HCT116 (cell line): ENCODE results near the gene SLCO2B1. TPM values are rescaled to one million over a fixed set of nuclear protein-coding genes. Genes with fewer than 3 reads are reported as not detected.

ENCODE experiments used
- ATAC-seq: fragments of 200-7000 bp; cut with Tn5 transposase; 2 replicates; pipeline ENCODE4 v1.9.1; 2020; ENCODE audit warnings: mild to moderate bottlenecking, moderate library complexity
- BruUV-seq: library from RNA; stranded (reverse); fragments of 400-500 nt; replicated peaks from 2 replicates; lab custom pipeline; 2021; lab: Mats Ljungman, UMichigan
- CTCF ChIA-PET: fragments of 300-600 bp; sonication (Branson Sonifier 250); formaldehyde crosslinking; loops from one replicate; lab custom pipeline; 2021; ENCODE audit warnings: antibody characterized with exemption; lab: Charles Lee
- POLR2A ChIA-PET: fragments of 300-600, 350-600 bp; sonication (Branson Sonifier 250); formaldehyde crosslinking; loops from one replicate; lab custom pipeline; 2021; ENCODE audit warnings: antibody characterized with exemption; lab: Charles Lee
- RAD21 ChIA-PET, 2 experiments: fragments of 300-600 bp; sonication (Branson Sonifier 250); formaldehyde crosslinking; loops; one replicate each; lab custom pipeline; 2023; ENCODE audit warnings: low total read pairs in 2 of 2; ENCODE audit not compliant: uncharacterized antibody in 2 of 2, unreplicated experiment in 2 of 2, low non-redundant PET in 1 of 2; lab: Charles Lee
- DNase-seq: peaks from one replicate; pipeline ENCODE4 v3.0.0-alpha.2; 2010; ENCODE audit warnings: low read depth, low spot score
- H2AFZ ChIP-seq: fragments of 200-600 bp; shearing (Covaris generic), sonication (generic); 2 replicates; pipeline ENCODE4 v1.6.1; 2017; ENCODE audit warnings: low read depth, mixed run types, mixed read lengths, antibody characterized with exemption, low read length; ENCODE audit not compliant: poor library complexity, severe bottlenecking
- H3K27ac ChIP-seq: 2 replicates; pipeline ENCODE4 v1.5.1; 2012; ENCODE audit warnings: low read depth, low read length
- H3K27me3 ChIP-seq: fragments of 200-600 bp; sonication (generic); 2 replicates; pipeline ENCODE4 v1.6.1; 2016; ENCODE audit warnings: mixed run types, low read length, mixed read lengths; ENCODE audit not compliant: insufficient read depth
- H3K36me3 ChIP-seq, 2 experiments: fragments of 200-500 bp in 1 of 2; fragments of 200-600 bp in 1 of 2; sonication (Bioruptor generic) in 1 of 2; sonication (generic) in 1 of 2; 2 replicates each; pipeline versions ENCODE4 v1.5.1 to v1.6.1; 2014 to 2016; ENCODE audit warnings: low read length in 2 of 2, inconsistent platforms in 1 of 2, mixed read lengths in 1 of 2, mixed run types in 1 of 2; ENCODE audit not compliant: insufficient read depth in 2 of 2, control insufficient read depth in 1 of 2
- H3K4me1 ChIP-seq, 2 experiments: fragments of 200-600 bp in 1 of 2; sonication (generic) in 1 of 2; 2 replicates each; pipeline versions ENCODE4 v1.5.1 to v1.6.1; 2012 to 2017; ENCODE audit warnings: low read length in 2 of 2, inconsistent platforms in 1 of 2, mild to moderate bottlenecking in 1 of 2, mixed read lengths in 1 of 2, mixed run types in 1 of 2, moderate library complexity in 1 of 2; ENCODE audit not compliant: insufficient read depth in 2 of 2, control insufficient read depth in 1 of 2
- H3K4me2 ChIP-seq: fragments of 200-600 bp; sonication (generic); 2 replicates; pipeline ENCODE4 v1.6.1; 2017; ENCODE audit warnings: mixed run types, low read length, mixed read lengths
- H3K4me3 ChIP-seq, 2 experiments: fragments of 200-600 bp in 1 of 2; sonication (generic) in 1 of 2; replicated peaks in 1 of 2; 2 replicates each; pipeline ENCODE4 v1.5.1; 2011 to 2016; ENCODE audit warnings: low read length in 2 of 2, control low read depth in 1 of 2, low read depth in 1 of 2, mild to moderate bottlenecking in 1 of 2, mixed read lengths in 1 of 2, mixed run types in 1 of 2
- H3K79me2 ChIP-seq: fragments of 200-600 bp; sonication (generic); 2 replicates; pipeline ENCODE4 v1.6.1; 2017; ENCODE audit warnings: mild to moderate bottlenecking, mixed run types, low read length, moderate library complexity, mixed read lengths; ENCODE audit not compliant: insufficient read depth
- H3K9ac ChIP-seq: fragments of 200-600 bp; sonication (generic); 2 replicates; pipeline ENCODE4 v1.6.1; 2016; ENCODE audit warnings: low read length, mixed read lengths
- H3K9me2 ChIP-seq: fragments of 200-600 bp; sonication (generic), shearing (Covaris generic); 2 replicates; pipeline ENCODE4 v1.6.1; 2017; ENCODE audit warnings: mixed run types, mild to moderate bottlenecking, moderate library complexity; ENCODE audit not compliant: insufficient read depth
- H3K9me3 ChIP-seq, 2 experiments: fragments of 200-500 bp in 1 of 2; fragments of 200-600 bp in 1 of 2; sonication (Bioruptor generic) in 1 of 2; sonication (generic) in 1 of 2; 2 replicates each; pipeline ENCODE4 v1.6.1; 2014 to 2017; ENCODE audit warnings: low read length in 2 of 2, mixed read lengths in 2 of 2, inconsistent platforms in 1 of 2, low read depth in 1 of 2, mild to moderate bottlenecking in 1 of 2, mixed run types in 1 of 2, moderate library complexity in 1 of 2; ENCODE audit not compliant: control insufficient read depth in 1 of 2, insufficient read depth in 1 of 2
- H4K20me1 ChIP-seq: fragments of 200-600 bp; sonication (generic), shearing (Covaris generic); 2 replicates; pipeline ENCODE4 v1.6.1; 2017; ENCODE audit warnings: mixed run types, mild to moderate bottlenecking, moderate library complexity; ENCODE audit not compliant: insufficient read depth
- CBX3 ChIP-seq: IDR thresholded peaks from 2 replicates; pipeline ENCODE4 v1.6.1; 2012; ENCODE audit warnings: low read depth
- JUND ChIP-seq: IDR thresholded peaks from 2 replicates; pipeline ENCODE4 v1.6.1; 2012
- MAX ChIP-seq: IDR thresholded peaks from 2 replicates; pipeline ENCODE4 v1.6.1; 2012
- SIN3A ChIP-seq: IDR thresholded peaks from 2 replicates; pipeline ENCODE4 v1.6.1; 2012; ENCODE audit warnings: low read depth
- ZFX ChIP-seq: fragments of 450-650 bp; IDR thresholded peaks from 2 replicates; pipeline ENCODE4 v1.6.1; 2017
- intact Hi-C: fragments of 100-400 bp; cut with micrococcal nuclease; formaldehyde crosslinking; loops from 2 replicates; pipeline ENCODE4 v1.10.0; 2022
- total RNA-seq: library from RNA; stranded (reverse); gene quantifications from one replicate; pipeline ENCODE4 v1.2.1, GENCODE V29; 2021; ENCODE audit not compliant: unreplicated experiment

The SLCO2B1 gene
- total RNA-seq, 1 experiment from 2014 or later, result 0.81 TPM

GRCh38 chr11:75147875-75148263, 3.0 kb upstream of the SLCO2B1 start:
- RAD21 ChIA-PET, result no interaction called here
- BruUV-seq, result no TSS peak
- POLR2A ChIA-PET, result no interaction called here
- Histone ChIP-seq H3K36me3 (no peaks in the 10 kb centered on the region), H3K4me3 (no peak overlapping the region), H4K20me1 (no peaks in the 10 kb centered on the region), H3K79me2 (no peaks in the 10 kb centered on the region), H3K4me2 (no peak overlapping the region), H3K27ac (no peak overlapping the region), H3K27me3 (peaks cover 4% of the 10 kb centered on the region; the same call in 1 of the 2 replicates), H2AFZ (no peak overlapping the region), H3K9me2 (no peaks in the 10 kb centered on the region), H3K4me1 (peaks cover 7 to 14% of the 10 kb centered on the region in 2 experiments), H3K9me3 (no peaks in the 10 kb centered on the region), H3K9ac (no peak overlapping the region)
- no peak for ATAC-seq
- intact Hi-C loops, result no loop called here
- no peak for DNase-seq
- CTCF ChIA-PET, result interaction anchor here (1.6 to 9.1 kb wide), 2 partner anchors 57 to 101 kb away, joined by 4 to 255 read pairs; no protein-coding TSS in a partner anchor
- no peak for TF ChIP-seq JUND
- TF ChIP-seq CBX3, result no peak
- no peak for TF ChIP-seq MAX
- no peak for TF ChIP-seq SIN3A

- H3K4me3 ChIP-seq, result no peak overlapping the region
- POLR2A ChIA-PET, result no interaction called here
- no TSS peak for BruUV-seq
- intact Hi-C loops, result no loop called here
- H4K20me1 ChIP-seq, result no peaks in the 10 kb centered on the region
- no peak overlapping the region for H3K4me2 ChIP-seq
- H3K79me2 ChIP-seq, result no peaks in the 10 kb centered on the region
- TF ChIP-seq ZFX, result no peak
- TF ChIP-seq, all 23 proteins: peak for 0
- peaks cover 4% of the 10 kb centered on the region; the same call in 1 of the 2 replicates for H3K27me3 ChIP-seq
- no peaks in the 10 kb centered on the region for H3K9me2 ChIP-seq
- no peak for DNase-seq
- H2AFZ ChIP-seq, result no peak overlapping the region
- H3K9ac ChIP-seq, result no peak overlapping the region
- ChIA-PET RAD21 (no interaction called here), CTCF (interaction anchor here (1.2 to 1.6 kb wide), 2 partner anchors 10 to 100 kb away, joined by 3 to 4 read pairs; no protein-coding TSS in a partner anchor)
- no peak for ATAC-seq
- H3K4me1 ChIP-seq, result peaks cover 1 to 8% of the 10 kb centered on the region in 2 experiments
- H3K27ac ChIP-seq, result no peak overlapping the region
- no peaks in the 10 kb centered on the region for H3K36me3 ChIP-seq
- H3K9me3 ChIP-seq, result no peaks in the 10 kb centered on the region
Measured at GRCh38 chr11:75148436-75148983, 2.4 kb upstream of the SLCO2B1 start.
